IMR-90 (cell line): Measurements from ENCODE around the gene IL22RA2.

Source experiments
- FOS ChIP-seq: fragments of 150-350 bp; IDR thresholded peaks from 2 replicates; pipeline ENCODE4 v1.6.1; 2016; ENCODE audit warnings: low read depth, low read length
- POLR2A ChIP-seq: IDR thresholded peaks from 2 replicates; pipeline ENCODE4 v1.6.1; 2012; ENCODE audit warnings: mild to moderate bottlenecking, low read depth, low read length
- SMC3 ChIP-seq: fragments of 150-350 bp; IDR thresholded peaks from 2 replicates; pipeline ENCODE4 v1.6.1; 2016; ENCODE audit warnings: low read depth, mild to moderate bottlenecking, antibody characterized with exemption, low read length, moderate library complexity
- TF ChIP-seq, protein P1 (sequence below): conservative IDR thresholded peaks from 2 replicates; pipeline ENCODE4 v1.5.1; 2012; ENCODE audit warnings: mild to moderate bottlenecking, low read depth, low read length, improper control_type of control experiment
- TF ChIP-seq, protein P2 (sequence below): fragments of 150-350 bp; IDR thresholded peaks from 2 replicates; pipeline ENCODE4 v1.6.1; 2016; ENCODE audit warnings: low read depth, mild to moderate bottlenecking, low read length, moderate library complexity, borderline replicate concordance

GRCh38 chr6:137097526-137097925 is 75.9 kb downstream of the IL22RA2 start:
- TF ChIP-seq, protein P1, sequence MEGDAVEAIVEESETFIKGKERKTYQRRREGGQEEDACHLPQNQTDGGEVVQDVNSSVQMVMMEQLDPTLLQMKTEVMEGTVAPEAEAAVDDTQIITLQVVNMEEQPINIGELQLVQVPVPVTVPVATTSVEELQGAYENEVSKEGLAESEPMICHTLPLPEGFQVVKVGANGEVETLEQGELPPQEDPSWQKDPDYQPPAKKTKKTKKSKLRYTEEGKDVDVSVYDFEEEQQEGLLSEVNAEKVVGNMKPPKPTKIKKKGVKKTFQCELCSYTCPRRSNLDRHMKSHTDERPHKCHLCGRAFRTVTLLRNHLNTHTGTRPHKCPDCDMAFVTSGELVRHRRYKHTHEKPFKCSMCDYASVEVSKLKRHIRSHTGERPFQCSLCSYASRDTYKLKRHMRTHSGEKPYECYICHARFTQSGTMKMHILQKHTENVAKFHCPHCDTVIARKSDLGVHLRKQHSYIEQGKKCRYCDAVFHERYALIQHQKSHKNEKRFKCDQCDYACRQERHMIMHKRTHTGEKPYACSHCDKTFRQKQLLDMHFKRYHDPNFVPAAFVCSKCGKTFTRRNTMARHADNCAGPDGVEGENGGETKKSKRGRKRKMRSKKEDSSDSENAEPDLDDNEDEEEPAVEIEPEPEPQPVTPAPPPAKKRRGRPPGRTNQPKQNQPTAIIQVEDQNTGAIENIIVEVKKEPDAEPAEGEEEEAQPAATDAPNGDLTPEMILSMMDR: no peak
- TF ChIP-seq SMC3 (no peak), POLR2A (no peak), FOS (no peak)
- TF ChIP-seq, protein P2, sequence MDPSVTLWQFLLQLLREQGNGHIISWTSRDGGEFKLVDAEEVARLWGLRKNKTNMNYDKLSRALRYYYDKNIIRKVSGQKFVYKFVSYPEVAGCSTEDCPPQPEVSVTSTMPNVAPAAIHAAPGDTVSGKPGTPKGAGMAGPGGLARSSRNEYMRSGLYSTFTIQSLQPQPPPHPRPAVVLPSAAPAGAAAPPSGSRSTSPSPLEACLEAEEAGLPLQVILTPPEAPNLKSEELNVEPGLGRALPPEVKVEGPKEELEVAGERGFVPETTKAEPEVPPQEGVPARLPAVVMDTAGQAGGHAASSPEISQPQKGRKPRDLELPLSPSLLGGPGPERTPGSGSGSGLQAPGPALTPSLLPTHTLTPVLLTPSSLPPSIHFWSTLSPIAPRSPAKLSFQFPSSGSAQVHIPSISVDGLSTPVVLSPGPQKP: no peak
